ENCODE data around the gene GTF3C5.
"Not testable (repeated sequence)": the region's sequence is repeated elsewhere in the genome, so short reads cannot be mapped to it uniquely, and the experiment has no call there.

GRCh38 chr9:133040892-133041479 lies 10.2 kb downstream of the GTF3C5 start:
- TF ChIP-seq, protein P1, sequence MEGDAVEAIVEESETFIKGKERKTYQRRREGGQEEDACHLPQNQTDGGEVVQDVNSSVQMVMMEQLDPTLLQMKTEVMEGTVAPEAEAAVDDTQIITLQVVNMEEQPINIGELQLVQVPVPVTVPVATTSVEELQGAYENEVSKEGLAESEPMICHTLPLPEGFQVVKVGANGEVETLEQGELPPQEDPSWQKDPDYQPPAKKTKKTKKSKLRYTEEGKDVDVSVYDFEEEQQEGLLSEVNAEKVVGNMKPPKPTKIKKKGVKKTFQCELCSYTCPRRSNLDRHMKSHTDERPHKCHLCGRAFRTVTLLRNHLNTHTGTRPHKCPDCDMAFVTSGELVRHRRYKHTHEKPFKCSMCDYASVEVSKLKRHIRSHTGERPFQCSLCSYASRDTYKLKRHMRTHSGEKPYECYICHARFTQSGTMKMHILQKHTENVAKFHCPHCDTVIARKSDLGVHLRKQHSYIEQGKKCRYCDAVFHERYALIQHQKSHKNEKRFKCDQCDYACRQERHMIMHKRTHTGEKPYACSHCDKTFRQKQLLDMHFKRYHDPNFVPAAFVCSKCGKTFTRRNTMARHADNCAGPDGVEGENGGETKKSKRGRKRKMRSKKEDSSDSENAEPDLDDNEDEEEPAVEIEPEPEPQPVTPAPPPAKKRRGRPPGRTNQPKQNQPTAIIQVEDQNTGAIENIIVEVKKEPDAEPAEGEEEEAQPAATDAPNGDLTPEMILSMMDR (IDR thresholded peaks at IDR 0.05) = peak in 5 of 6 experiments; percentile 48 to 75 (median 68)
- not testable (repeated sequence) for TF ChIP-seq POLR2A (IDR thresholded peaks at IDR 0.05)
